B cell (primary cell): ENCODE measurements around the gene TMCC3. TPM values are rescaled to one million over a fixed set of nuclear protein-coding genes. Genes with fewer than 3 reads are reported as not detected.

ENCODE experiments used
- ATAC-seq: fragments of 200-7000 bp; cut with Tn5 transposase; one replicate; pipeline ENCODE4 v1.10.0; 2021; ENCODE audit warnings: low read depth, mild to moderate bottlenecking, moderate number of reproducible peaks, moderate library complexity
- CTCF ChIA-PET: fragments of 350-600 bp; sonication (Branson Sonifier 250); formaldehyde crosslinking; loops from one replicate; lab custom pipeline; 2021; ENCODE audit warnings: antibody characterized with exemption, inconsistent platforms; lab: Charles Lee
- POLR2A ChIA-PET: fragments of 350-600 bp; sonication (Branson Sonifier 250); formaldehyde crosslinking; loops from one replicate; lab custom pipeline; 2021; ENCODE audit warnings: antibody characterized with exemption; lab: Charles Lee
- DNase-seq: peaks from one replicate; pipeline ENCODE4 v3.0.0; 2013
- H2AFZ ChIP-seq: 2 replicates; pipeline ENCODE4 v1.6.1; 2012; ENCODE audit warnings: mild to moderate bottlenecking, low read depth, low read length; ENCODE audit not compliant: insufficient read depth, poor library complexity, severe bottlenecking
- H3K27ac ChIP-seq, 2 donors: 1 replicate in 1 of 2; 2 replicates in 1 of 2; pipeline ENCODE4 v1.5.1; 2012 to 2013; ENCODE audit warnings: low read length in 2 of 2, mild to moderate bottlenecking in 2 of 2, moderate library complexity in 1 of 2
- H3K27me3 ChIP-seq, 4 experiments: fragments of 200-600 bp in 1 of 4; sonication (generic) in 1 of 4; replicated peaks in 1 of 4; 1 replicate in 2 of 4; 2 replicates in 2 of 4; pipeline versions ENCODE4 v1.6.1 to v1.7.0; 2013 to 2016; ENCODE audit warnings: low read length in 3 of 4, mild to moderate bottlenecking in 2 of 4, mixed read lengths in 1 of 4, moderate library complexity in 1 of 4; ENCODE audit not compliant: insufficient read depth in 4 of 4, control insufficient read depth in 3 of 4; ENCODE audit errors: control extremely low read depth in 1 of 4
- H3K36me3 ChIP-seq, 2 experiments: replicated peaks in 1 of 2; 1 replicate in 1 of 2; 2 replicates in 1 of 2; pipeline versions ENCODE4 v1.6.1 to v1.7.1; 2013; ENCODE audit warnings: low read length in 1 of 2; ENCODE audit not compliant: insufficient read depth in 2 of 2, control insufficient read depth in 1 of 2; ENCODE audit errors: control extremely low read depth in 1 of 2, extremely low read depth in 1 of 2
- H3K4me1 ChIP-seq, 2 donors: fragments of 200-600 bp in 1 of 2; sonication (generic) in 1 of 2; 1 replicate in 1 of 2; 2 replicates in 1 of 2; pipeline versions ENCODE4 v1.5.1 to v1.6.1; 2013 to 2017; ENCODE audit warnings: low read length in 2 of 2; ENCODE audit not compliant: control insufficient read depth in 2 of 2, insufficient read depth in 2 of 2
- H3K4me2 ChIP-seq: replicated peaks from 2 replicates; pipeline ENCODE3; 2012; ENCODE audit warnings: mild to moderate bottlenecking, low read depth, low read length; ENCODE audit not compliant: poor library complexity, severe bottlenecking
- H3K4me3 ChIP-seq, 5 experiments: fragments of 200-600 bp in 1 of 5; sonication (generic) in 1 of 5; 1 replicate in 3 of 5; 2 replicates in 2 of 5; pipeline versions ENCODE4 v1.5.1 to v1.7.0; 2011 to 2016; ENCODE audit warnings: low read length in 4 of 5, mild to moderate bottlenecking in 4 of 5, low read depth in 2 of 5, control low read depth in 1 of 5, moderate library complexity in 1 of 5; ENCODE audit not compliant: insufficient read depth in 1 of 5; ENCODE audit errors: control extremely low read depth in 1 of 5, extremely low read depth in 1 of 5
- H3K79me2 ChIP-seq: fragments of 200-600 bp; sonication (generic); one replicate; pipeline ENCODE4 v1.6.0; 2016; ENCODE audit warnings: low read length; ENCODE audit not compliant: control insufficient read depth, insufficient read depth
- H3K9ac ChIP-seq: fragments of 200-600 bp; sonication (generic); 2 replicates; pipeline ENCODE4 v1.6.1; 2017; ENCODE audit warnings: mild to moderate bottlenecking, low read length, moderate library complexity
- H3K9me3 ChIP-seq, 3 donors: one replicate each; pipeline versions ENCODE4 v1.6.1 to v1.7.1; 2013; ENCODE audit warnings: low read length in 2 of 3; ENCODE audit not compliant: control insufficient read depth in 2 of 3, insufficient read depth in 1 of 3; ENCODE audit errors: control extremely low read depth in 1 of 3
- H4K20me1 ChIP-seq: 2 replicates; pipeline ENCODE4 v1.6.0; 2012; ENCODE audit warnings: mild to moderate bottlenecking, low read length; ENCODE audit not compliant: insufficient read depth, control insufficient read depth, poor library complexity, severe bottlenecking
- H3K27ac Mint-ChIP-seq: one replicate; pipeline ENCODE4 v1.8.0; 2021; ENCODE audit warnings: mixed read lengths
- H3K27me3 Mint-ChIP-seq: one replicate; pipeline ENCODE4 v1.8.0; 2021; ENCODE audit warnings: mixed read lengths
- H3K4me1 Mint-ChIP-seq: one replicate; pipeline ENCODE4 v1.8.0; 2021; ENCODE audit warnings: mixed read lengths
- H3K4me3 Mint-ChIP-seq: one replicate; pipeline ENCODE4 v1.8.0; 2021; ENCODE audit warnings: mixed read lengths
- H3K9me3 Mint-ChIP-seq: one replicate; pipeline ENCODE4 v1.8.0; 2022; ENCODE audit warnings: mixed read lengths; ENCODE audit not compliant: insufficient read depth
- EZH2 ChIP-seq: IDR thresholded peaks from 2 replicates; pipeline ENCODE4 v1.6.1; 2012; ENCODE audit warnings: borderline replicate concordance, low read depth, mild to moderate bottlenecking, moderate library complexity, low read length; ENCODE audit not compliant: insufficient read depth, poor library complexity, severe bottlenecking
- WGBS: methylation state at CpG from one replicate; pipeline ENCODE4 v1.1.5; 2013; ENCODE audit warnings: missing lambda C conversion rate; ENCODE audit not compliant: insufficient coverage; 5-methylcytosine and 5-hydroxymethylcytosine counted together
- intact Hi-C: fragments of 100-400 bp; cut with micrococcal nuclease; formaldehyde crosslinking; loops from one replicate; pipeline ENCODE4 v1.10.0; 2022
- polyA plus RNA-seq: library from polyadenylated mRNA; depleted of rRNA; stranded (reverse); fragments of >200 nt; gene quantifications from 2 replicates; pipeline ENCODE4 v1.2.3, GENCODE V29; 2012
- total RNA-seq, 2 donors: library from RNA; stranded (reverse); fragments of 120-200 nt in 1 of 2; gene quantifications; 1 replicate in 1 of 2; 2 replicates in 1 of 2; pipeline versions ENCODE4 v1.2.3 to v1.2.4, GENCODE V29; 2013 to 2022
- TF ChIP-seq, protein P1 (sequence below): fragments of 200-600 bp; IDR thresholded peaks from one replicate; pipeline ENCODE4 v1.8.0; 2022; ENCODE audit warnings: antibody characterized with exemption, mild to moderate bottlenecking

TMCC3 gene
- total and polyA plus RNA-seq, 2 donors (not counting 1 experiment from before 2014, with no cell fraction given): 4.5 to 8.8 TPM

- Histone ChIP-seq H3K27ac (no peak overlapping the region), H3K4me1 (peaks cover 7 to 11% of the 10 kb centered on the region in 2 donors), H3K36me3 (peaks cover 0 to 1% of the 10 kb centered on the region in 2 experiments), H4K20me1 (no peaks in the 10 kb centered on the region), H3K4me3 (no peak overlapping the region), H3K79me2 (no peaks in the 10 kb centered on the region), H2AFZ (no peak overlapping the region), H3K4me2 (no peak overlapping the region), H3K9ac (no peak overlapping the region), H3K27me3 (no peaks in the 10 kb centered on the region), H3K9me3 (no peaks in the 10 kb centered on the region)
- H3K27ac Mint-ChIP-seq: no peak overlapping the region
- POLR2A ChIA-PET: no interaction called here
- ATAC-seq: no peak
- H3K27me3 Mint-ChIP-seq: no peaks in the 10 kb centered on the region
- H3K4me1 Mint-ChIP-seq: peaks cover 12% of the 10 kb centered on the region
- TF ChIP-seq, protein P1, sequence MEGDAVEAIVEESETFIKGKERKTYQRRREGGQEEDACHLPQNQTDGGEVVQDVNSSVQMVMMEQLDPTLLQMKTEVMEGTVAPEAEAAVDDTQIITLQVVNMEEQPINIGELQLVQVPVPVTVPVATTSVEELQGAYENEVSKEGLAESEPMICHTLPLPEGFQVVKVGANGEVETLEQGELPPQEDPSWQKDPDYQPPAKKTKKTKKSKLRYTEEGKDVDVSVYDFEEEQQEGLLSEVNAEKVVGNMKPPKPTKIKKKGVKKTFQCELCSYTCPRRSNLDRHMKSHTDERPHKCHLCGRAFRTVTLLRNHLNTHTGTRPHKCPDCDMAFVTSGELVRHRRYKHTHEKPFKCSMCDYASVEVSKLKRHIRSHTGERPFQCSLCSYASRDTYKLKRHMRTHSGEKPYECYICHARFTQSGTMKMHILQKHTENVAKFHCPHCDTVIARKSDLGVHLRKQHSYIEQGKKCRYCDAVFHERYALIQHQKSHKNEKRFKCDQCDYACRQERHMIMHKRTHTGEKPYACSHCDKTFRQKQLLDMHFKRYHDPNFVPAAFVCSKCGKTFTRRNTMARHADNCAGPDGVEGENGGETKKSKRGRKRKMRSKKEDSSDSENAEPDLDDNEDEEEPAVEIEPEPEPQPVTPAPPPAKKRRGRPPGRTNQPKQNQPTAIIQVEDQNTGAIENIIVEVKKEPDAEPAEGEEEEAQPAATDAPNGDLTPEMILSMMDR: no peak
- no peak for TF ChIP-seq EZH2
- no peak overlapping the region for H3K4me3 Mint-ChIP-seq
- no peak for DNase-seq
- intact Hi-C loops: no loop called here
- no CpG with 5 or more reads among the region's 4 CpGs for WGBS
- CTCF ChIA-PET: interaction anchor here (1.1 kb wide), 1 partner anchor 10 kb away, joined by 3 read pairs; no protein-coding TSS in a partner anchor
- no peaks in the 10 kb centered on the region for H3K9me3 Mint-ChIP-seq
Observed at GRCh38 chr12:94663071-94663470, 12.7 kb upstream of the TMCC3 start.

DNA sequence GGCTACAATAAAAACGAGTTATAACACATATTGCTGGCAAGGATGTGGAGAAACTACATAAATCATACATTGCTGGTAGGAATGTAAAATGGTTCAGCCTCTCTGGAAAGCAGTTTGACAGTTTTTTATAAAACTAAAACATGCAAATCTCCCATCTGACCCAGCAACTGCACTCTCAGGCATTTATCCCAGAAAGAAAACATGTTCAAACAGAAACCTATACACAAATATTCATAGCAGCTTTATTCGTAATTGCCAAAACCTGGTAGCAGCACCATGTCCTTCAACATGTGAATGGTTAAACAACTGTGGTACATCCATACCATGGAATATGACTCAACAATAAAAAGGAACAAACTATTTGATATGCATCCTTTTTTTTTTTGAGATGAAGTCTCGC, 10.1 kb upstream of the TMCC3 start:
- DNase-seq (no peak), ATAC-seq (no peak)
- H3K4me1 Mint-ChIP-seq: peaks cover 12% of the 10 kb centered on the region
- WGBS: 83% methylated on average over 1 of the region's 3 CpGs
- ChIA-PET POLR2A (interaction anchor here (0.7 kb wide), 1 partner anchor 356 kb away, joined by 4 read pairs; no protein-coding TSS in a partner anchor), CTCF (interaction anchor here (0.6 to 1.0 kb wide), 2 partner anchors 14 to 57 kb away, joined by 3 to 6 read pairs; no protein-coding TSS in a partner anchor)
- intact Hi-C loops: no loop called here
- Histone ChIP-seq H3K36me3 (peaks cover 0 to 7% of the 10 kb centered on the region in 2 experiments), H3K79me2 (peaks cover 2% of the 10 kb centered on the region), H2AFZ (no peak overlapping the region), H3K9ac (no peak overlapping the region), H3K4me3 (no peak overlapping the region), H3K4me1 (peaks cover 7 to 11% of the 10 kb centered on the region in 2 donors), H3K4me2 (no peak overlapping the region), H3K27ac (no peak overlapping the region), H4K20me1 (no peaks in the 10 kb centered on the region), H3K9me3 (no peaks in the 10 kb centered on the region), H3K27me3 (no peaks in the 10 kb centered on the region)
- H3K27me3 Mint-ChIP-seq: no peaks in the 10 kb centered on the region
- no peak overlapping the region for H3K27ac Mint-ChIP-seq
- TF ChIP-seq, protein P1: no peak
- no peak for TF ChIP-seq EZH2
- H3K9me3 Mint-ChIP-seq: no peaks in the 10 kb centered on the region
- no peak overlapping the region for H3K4me3 Mint-ChIP-seq
